Activated naive CD4-positive, alpha-beta T cell treated with anti-CD3 and anti-CD28 coated beads, Interleukin-2, amount 50 U/mL, for 72 hours (primary cell): Measurements from ENCODE around the gene ELAVL2. TPM values are rescaled to one million over a fixed set of nuclear protein-coding genes. Genes with fewer than 3 reads are reported as not detected.
"Not testable (repeated sequence)": the region's sequence is repeated elsewhere in the genome, so short reads cannot be mapped to it uniquely, and the experiment has no call there.

Experiments used
- ATAC-seq, 2 donors: fragments of 150-1000 bp; cut with Tn5 transposase; 2 replicates each; pipeline ENCODE4 v1.10.0; 2021; ENCODE audit warnings: mild to moderate bottlenecking in 2 of 2, moderate library complexity in 2 of 2
- DNase-seq, 2 donors: peaks; one replicate each; pipeline ENCODE4 v3.0.0; 2021 to 2022; ENCODE audit warnings: low spot score in 2 of 2
- H3K27ac Mint-ChIP-seq, 2 donors: one replicate each; pipeline ENCODE4 v1.8.0; 2022; ENCODE audit warnings: mild to moderate bottlenecking in 2 of 2, mixed read lengths in 2 of 2
- H3K36me3 Mint-ChIP-seq, 2 donors: one replicate each; pipeline ENCODE4 v1.8.0; 2022; ENCODE audit warnings: mixed read lengths in 2 of 2
- H3K9me3 Mint-ChIP-seq, 2 donors: one replicate each; pipeline ENCODE4 v1.8.0; 2022; ENCODE audit warnings: mixed read lengths in 2 of 2
- total RNA-seq, 2 donors: library from RNA; stranded (reverse); gene quantifications; one replicate each; pipeline ENCODE4 v1.2.3, GENCODE V29; 2022

Gene ELAVL2
- total RNA-seq, 2 donors from 2014 or later: not detected

GRCh38 chr9:23750808-23751207 lies 75.2 kb downstream of the ELAVL2 start:
- ATAC-seq: no peak
- Mint-ChIP-seq H3K27ac (no peak overlapping the region), H3K36me3 (peaks cover 0 to 6% of the 10 kb centered on the region in 2 donors), H3K9me3 (peaks cover 16 to 20% of the 10 kb centered on the region in 2 donors)
- no peak for DNase-seq

- DNase-seq (no peak), ATAC-seq (no peak)
- Mint-ChIP-seq H3K36me3 (peaks cover 0 to 6% of the 10 kb centered on the region in 2 donors), H3K27ac (no peak overlapping the region), H3K9me3 (peaks cover 21 to 27% of the 10 kb centered on the region in 2 donors)
Observed at GRCh38 chr9:23747088-23748075, 78.7 kb downstream of the ELAVL2 start.

DNA sequence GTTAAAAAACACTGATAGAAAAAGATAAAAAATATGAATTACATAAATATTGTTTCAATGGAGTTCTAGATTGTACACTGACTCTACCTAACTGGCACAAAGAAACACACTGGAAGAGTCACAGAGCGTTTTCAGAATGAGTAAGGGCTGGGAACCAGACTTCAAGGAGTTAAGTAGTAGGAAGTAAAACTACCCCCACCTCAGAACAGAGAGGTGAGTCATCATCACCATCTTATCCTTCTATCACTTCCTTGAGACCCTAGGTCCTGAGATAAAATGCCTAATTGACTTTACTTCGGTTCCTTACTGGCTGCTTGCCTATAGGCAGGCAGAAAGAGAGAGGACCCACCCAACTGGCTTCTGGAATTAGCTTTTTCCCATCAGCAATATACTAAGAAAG lies 79.7 kb downstream of the ELAVL2 start:
- ATAC-seq: no peak
- peaks cover 0 to 6% of the 10 kb centered on the region in 2 donors for H3K36me3 Mint-ChIP-seq
- DNase-seq: no peak
- H3K27ac Mint-ChIP-seq: no peak overlapping the region
- peaks cover 21 to 35% of the 10 kb centered on the region in 2 donors for H3K9me3 Mint-ChIP-seq

- ATAC-seq: no peak
- DNase-seq: no peak
- Mint-ChIP-seq H3K27ac (no peak overlapping the region), H3K36me3 (peaks cover 0 to under 1% of the 10 kb centered on the region in 2 donors), H3K9me3 (peaks cover 15 to 31% of the 10 kb centered on the region in 2 donors)
Observed at GRCh38 chr9:23743036-23743435, 83.0 kb downstream of the ELAVL2 start.

GRCh38 chr9:23741351-23741750 lies 84.7 kb downstream of the ELAVL2 start:
- H3K36me3 Mint-ChIP-seq: peaks cover 0 to 5% of the 10 kb centered on the region in 2 donors
- ATAC-seq (no peak), DNase-seq (no peak)
- no peak overlapping the region for H3K27ac Mint-ChIP-seq
- peaks cover 17 to 32% of the 10 kb centered on the region in 2 donors for H3K9me3 Mint-ChIP-seq

GRCh38 chr9:23740531-23740930 lies 85.5 kb downstream of the ELAVL2 start:
- DNase-seq: no peak
- ATAC-seq: no peak
- Mint-ChIP-seq H3K36me3 (peaks cover 0 to 5% of the 10 kb centered on the region in 2 donors), H3K27ac (no peak overlapping the region), H3K9me3 (peaks cover 14 to 29% of the 10 kb centered on the region in 2 donors)

DNA sequence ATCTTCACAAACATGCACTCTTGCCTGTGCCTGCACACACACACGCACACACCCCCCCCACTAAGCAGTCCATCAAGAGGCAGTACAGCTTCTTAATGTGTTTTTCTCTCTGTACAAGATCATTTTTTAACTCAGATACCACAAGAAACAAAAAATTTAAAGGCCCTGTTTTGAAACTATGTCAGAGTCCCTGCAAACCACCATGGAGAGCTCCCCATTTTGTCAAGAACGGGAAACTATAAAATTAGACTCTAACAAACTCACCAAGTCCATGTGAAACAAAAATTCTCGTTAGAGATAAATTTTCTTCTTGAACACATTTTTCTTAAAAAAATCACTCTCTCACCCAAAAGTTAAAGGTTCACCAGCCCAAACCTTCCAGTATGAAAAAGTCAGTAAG lies 86.3 kb downstream of the ELAVL2 start:
- peaks cover 12 to 27% of the 10 kb centered on the region in 2 donors for H3K9me3 Mint-ChIP-seq
- H3K27ac Mint-ChIP-seq: no peak overlapping the region
- no peak for DNase-seq
- ATAC-seq: no peak
- H3K36me3 Mint-ChIP-seq: peaks cover 0 to 5% of the 10 kb centered on the region in 2 donors

DNA sequence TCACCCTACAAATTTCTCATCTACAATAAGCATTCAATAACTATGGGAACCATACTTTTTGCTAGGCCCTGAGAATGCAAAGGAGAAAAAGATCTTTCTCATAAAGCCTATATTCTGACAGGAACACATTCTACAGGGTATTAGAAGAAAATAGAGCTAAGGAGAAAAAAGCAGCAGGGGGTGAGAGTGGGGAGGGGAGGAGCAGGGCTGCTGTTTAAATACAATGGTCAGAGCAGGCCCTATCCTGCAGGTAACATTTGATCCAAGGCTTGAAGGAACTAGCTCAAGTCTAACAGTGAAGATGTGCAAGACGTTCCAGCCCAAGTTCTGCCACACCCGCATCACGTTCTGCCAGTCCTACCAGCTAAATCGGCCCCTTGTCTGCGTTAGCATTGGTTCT lies 89.7 kb downstream of the ELAVL2 start:
- H3K9me3 Mint-ChIP-seq: peaks cover 12 to 17% of the 10 kb centered on the region in 2 donors
- DNase-seq: no peak
- peaks cover 0 to 5% of the 10 kb centered on the region in 2 donors for H3K36me3 Mint-ChIP-seq
- no peak for ATAC-seq
- H3K27ac Mint-ChIP-seq: no peak overlapping the region

DNA sequence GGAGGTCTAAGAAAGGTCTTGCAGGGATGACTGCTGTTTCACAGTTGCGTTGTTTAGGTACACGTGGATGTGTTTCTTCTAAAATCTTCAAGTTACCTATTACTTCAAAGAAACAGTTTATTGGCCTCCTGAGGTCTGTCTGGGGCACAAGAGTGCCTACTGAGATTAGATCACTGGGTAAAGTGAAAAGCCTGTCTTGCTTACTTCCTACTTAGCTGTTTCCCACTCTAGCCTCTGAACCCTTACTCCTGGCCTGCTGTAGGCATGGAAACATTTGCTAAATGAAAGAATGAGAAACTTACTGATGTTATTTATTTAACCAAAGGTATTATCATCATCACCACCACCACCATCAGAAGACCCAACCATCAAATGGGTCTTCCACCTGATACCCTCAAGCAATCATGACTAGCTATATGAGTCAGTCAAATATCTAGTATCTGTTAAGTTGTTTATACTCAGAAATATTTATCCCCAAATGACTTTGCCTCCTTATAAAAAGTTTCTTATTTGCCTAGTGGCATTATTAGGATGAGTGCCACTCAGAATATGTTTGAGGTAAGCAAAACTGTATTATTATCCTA lies 92.5 kb downstream of the ELAVL2 start:
- Mint-ChIP-seq H3K36me3 (peaks cover 0 to 5% of the 10 kb centered on the region in 2 donors), H3K27ac (no peak overlapping the region), H3K9me3 (peaks cover 12 to 16% of the 10 kb centered on the region in 2 donors)
- DNase-seq (no peak), ATAC-seq (no peak)

- Mint-ChIP-seq H3K27ac (no peak overlapping the region), H3K9me3 (peaks cover 6 to 10% of the 10 kb centered on the region in 2 donors), H3K36me3 (no peaks in the 10 kb centered on the region)
- DNase-seq: no peak
- no peak for ATAC-seq
Observed at GRCh38 chr9:23731353-23731752, 94.7 kb downstream of the ELAVL2 start.

GRCh38 chr9:23730364-23730763 lies 95.7 kb downstream of the ELAVL2 start:
- no peaks in the 10 kb centered on the region for H3K36me3 Mint-ChIP-seq
- H3K27ac Mint-ChIP-seq: no peak overlapping the region
- no peak for ATAC-seq
- DNase-seq: no peak
- H3K9me3 Mint-ChIP-seq: peaks cover 6 to 7% of the 10 kb centered on the region in 2 donors

DNA sequence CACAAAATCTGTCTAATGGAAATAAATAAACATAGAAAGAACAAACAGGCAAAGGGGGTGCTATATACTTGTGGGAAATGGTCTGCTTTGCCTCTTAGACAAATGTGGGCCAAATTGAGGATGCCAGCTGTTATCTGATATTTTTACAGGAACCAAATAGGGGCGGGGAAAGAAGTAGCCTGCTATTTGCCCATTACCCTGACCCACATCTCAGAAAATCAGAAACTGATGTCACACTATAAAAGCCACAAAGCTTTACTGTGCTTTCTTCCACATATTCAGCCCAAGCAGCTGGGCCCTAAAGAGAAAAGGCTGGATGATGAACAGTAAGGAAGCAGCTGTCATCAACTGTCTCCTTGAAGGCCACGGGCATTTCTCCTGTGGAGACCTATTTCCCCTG lies 97.3 kb downstream of the ELAVL2 start:
- Mint-ChIP-seq H3K27ac (no peak overlapping the region), H3K36me3 (peaks cover 0 to 2% of the 10 kb centered on the region in 2 donors), H3K9me3 (peaks cover 8 to 14% of the 10 kb centered on the region in 2 donors)
- ATAC-seq (no peak), DNase-seq (no peak)

DNA sequence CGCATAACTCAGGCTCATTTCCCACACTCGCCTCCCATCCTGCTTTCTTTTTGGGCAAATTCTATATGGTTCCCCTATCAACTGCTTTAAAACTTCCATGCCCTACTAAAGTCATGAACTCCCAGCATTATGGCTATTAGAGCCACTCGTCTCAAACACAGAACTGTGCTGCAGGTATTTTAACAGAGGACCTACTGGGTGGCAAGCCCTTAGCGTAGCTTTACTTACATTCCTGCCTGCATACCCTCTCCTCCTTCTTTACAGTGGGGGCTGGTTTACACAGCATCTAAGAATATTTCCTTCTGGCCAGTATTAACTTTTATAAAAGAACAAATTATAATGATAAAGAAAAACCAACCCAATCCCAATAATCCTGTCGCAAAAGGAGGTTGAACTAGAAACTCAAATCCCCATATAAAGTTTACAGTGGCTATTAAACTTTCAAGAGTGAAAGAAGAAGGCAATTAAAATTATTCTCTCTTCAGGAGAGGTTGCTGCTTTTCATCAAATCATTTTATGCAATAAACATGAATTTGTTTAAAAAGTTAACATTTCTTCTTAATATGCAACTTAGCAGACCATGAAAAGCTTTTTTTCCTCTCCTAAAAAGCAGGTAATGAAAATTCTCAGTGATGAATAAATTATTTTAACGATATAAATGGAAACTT lies 100.6 kb downstream of the ELAVL2 start:
- peaks cover 16 to 20% of the 10 kb centered on the region in 2 donors for H3K9me3 Mint-ChIP-seq
- DNase-seq (no peak), ATAC-seq (no peak)
- H3K36me3 Mint-ChIP-seq: peaks cover 0 to 5% of the 10 kb centered on the region in 2 donors
- no peak overlapping the region for H3K27ac Mint-ChIP-seq

DNA sequence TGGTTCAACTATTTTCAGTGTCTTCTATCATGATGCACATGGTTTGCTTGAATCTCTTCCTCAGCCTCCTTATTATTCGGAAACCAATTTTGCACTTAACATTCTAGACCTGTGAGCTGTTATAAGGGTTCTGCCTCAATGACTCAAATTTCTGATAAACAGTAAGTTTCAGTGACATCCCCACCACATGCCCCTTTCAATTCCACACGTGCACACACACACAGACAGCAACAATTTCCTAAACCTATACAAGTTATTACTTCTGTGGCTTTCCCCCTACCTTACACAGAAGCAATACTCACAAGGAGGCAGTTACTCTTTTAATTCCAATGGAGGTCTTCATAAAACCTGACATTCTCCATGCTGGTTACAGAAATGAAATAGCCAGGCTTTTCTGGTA lies 102.4 kb downstream of the ELAVL2 start:
- Mint-ChIP-seq H3K36me3 (peaks cover 0 to 5% of the 10 kb centered on the region in 2 donors), H3K9me3 (peaks cover 16 to 20% of the 10 kb centered on the region in 2 donors), H3K27ac (no peak overlapping the region)
- DNase-seq (no peak), ATAC-seq (no peak)

GRCh38 chr9:23723048-23723447 lies 103.0 kb downstream of the ELAVL2 start:
- H3K36me3 Mint-ChIP-seq, H3K27ac Mint-ChIP-seq, ATAC-seq, DNase-seq: not testable (repeated sequence)
- peaks cover 15 to 16% of the 10 kb centered on the region in 2 donors for H3K9me3 Mint-ChIP-seq

DNA sequence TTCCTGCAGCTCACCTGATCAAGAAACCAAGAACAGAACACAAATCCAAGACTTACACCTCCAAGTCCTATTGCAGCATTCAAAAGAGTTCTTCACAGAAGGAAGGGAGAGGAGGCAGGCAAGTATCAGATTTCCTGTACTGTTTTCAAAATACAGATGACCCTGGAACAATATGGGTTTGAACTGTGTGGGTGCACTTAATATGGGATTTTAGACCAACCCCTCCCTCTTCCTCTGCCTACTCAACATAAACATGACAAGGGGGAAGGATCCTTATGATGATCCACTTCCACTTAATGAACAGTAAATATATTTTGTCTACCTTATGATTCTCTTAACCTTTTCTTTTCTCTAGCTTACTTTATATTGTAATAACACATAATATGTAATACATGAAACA lies 104.6 kb downstream of the ELAVL2 start:
- Mint-ChIP-seq H3K36me3 (peaks cover 0 to 5% of the 10 kb centered on the region in 2 donors), H3K27ac (peak overlapping the region in 1 of 2 donors; percentile 50), H3K9me3 (peaks cover 14 to 15% of the 10 kb centered on the region in 2 donors)
- DNase-seq (no peak), ATAC-seq (no peak)

GRCh38 chr9:23717505-23717904 lies 108.5 kb downstream of the ELAVL2 start:
- DNase-seq (no peak), ATAC-seq (no peak)
- Mint-ChIP-seq H3K27ac (no peak overlapping the region), H3K36me3 (no peaks in the 10 kb centered on the region), H3K9me3 (peaks cover 3 to 9% of the 10 kb centered on the region in 2 donors)
